Measurements from ENCODE around the gene NDOR1.
A peak's percentile ranks its signal among the peaks of the same experiment; 100 is the strongest.
"Not testable (repeated sequence)": the region's sequence is repeated elsewhere in the genome, so short reads cannot be mapped to it uniquely, and the experiment has no call there.

NDOR1 gene

DNA sequence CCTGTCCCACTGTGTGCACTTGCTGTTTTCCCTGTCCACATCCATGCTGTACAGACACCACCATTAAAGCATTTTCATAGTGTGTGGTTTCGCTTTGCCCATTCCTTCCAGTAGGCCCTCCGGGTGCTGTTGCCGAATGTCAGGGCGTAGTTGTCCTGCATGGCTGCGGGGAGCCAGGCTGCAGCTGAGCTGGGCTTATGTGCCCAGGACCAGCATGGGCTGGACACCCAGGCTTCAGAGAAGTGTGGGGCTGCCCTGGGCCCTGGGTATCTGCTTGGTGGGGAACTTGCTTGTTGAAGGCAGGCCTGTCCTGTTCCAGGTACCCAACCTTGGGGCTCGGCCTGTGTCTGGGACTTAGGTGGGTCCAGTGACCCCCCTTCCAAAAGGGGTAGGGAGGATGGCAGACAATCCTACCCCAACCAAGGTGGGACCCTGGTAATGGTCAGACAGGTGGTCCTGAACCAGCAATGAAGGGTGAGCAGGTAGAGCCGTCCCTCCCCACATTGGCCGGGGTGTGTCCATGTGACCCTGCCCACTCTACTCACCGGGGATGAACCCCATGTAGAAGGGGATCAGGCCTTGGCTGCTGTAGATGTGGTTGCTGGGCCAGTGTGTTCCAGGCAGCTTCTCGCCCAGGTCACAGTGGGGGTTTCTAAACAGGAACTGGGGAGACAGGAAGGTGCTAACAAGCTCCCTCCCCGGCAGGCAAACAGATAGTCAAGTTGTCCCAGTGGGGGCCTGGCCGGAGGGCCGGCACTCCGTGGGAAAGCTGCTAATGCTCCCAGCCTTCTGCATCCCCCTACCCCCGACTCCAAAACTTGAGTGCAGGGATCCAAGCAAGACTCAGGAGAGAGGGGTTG, 38.4 kb downstream of the NDOR1 start:
- no peak for DNase-seq (ENCODE audit: low spot score)

DNA sequence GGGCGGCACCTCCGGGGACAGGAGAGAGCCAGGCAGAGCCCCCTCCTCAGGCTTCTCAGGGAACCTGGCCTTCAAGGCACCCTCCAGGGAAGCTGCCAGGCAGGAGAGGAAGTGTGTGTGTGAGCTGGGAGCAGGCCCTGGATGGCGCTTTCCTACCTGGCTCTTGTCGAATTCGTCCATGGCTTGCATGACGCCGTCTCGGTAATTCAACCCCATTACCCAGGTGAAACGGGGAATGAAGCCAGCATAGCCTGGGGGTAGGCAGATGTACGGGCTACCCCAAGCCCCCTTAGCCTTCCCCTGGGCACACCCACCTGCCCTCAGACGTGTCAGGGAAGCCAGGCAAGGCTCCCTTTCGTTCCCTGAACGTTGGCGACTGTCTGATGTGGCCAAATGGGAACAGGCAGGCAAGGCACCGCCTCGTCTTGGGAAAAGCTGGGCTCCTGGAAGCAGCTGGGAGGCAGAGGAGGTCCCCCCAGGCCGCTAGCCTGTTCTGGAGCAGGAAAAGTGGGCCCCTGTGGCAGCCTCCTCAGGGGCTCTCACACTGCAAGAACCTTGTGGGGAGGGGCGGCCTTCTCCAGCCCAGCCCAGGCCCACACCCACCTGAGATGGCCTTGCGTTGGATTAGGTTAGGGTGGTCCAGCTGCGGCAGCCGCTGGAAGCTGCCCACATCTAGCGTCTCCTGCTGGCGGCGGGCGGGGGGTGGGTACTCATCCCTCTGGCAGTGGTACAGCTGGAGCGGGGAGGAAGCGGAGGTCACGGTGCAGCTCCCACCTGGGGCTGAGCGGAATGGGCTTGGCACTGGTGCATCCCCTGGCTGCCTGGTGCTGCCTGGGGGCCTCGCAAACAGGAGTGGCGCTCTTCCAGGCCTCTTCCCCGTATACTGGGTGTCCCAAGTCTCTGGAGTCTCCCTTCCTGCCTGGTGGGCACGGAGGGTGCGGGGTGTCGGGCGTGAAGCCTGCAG, 39.3 kb downstream of the NDOR1 start:
- DNase-seq (ENCODE audit: low spot score): no peak

DNA sequence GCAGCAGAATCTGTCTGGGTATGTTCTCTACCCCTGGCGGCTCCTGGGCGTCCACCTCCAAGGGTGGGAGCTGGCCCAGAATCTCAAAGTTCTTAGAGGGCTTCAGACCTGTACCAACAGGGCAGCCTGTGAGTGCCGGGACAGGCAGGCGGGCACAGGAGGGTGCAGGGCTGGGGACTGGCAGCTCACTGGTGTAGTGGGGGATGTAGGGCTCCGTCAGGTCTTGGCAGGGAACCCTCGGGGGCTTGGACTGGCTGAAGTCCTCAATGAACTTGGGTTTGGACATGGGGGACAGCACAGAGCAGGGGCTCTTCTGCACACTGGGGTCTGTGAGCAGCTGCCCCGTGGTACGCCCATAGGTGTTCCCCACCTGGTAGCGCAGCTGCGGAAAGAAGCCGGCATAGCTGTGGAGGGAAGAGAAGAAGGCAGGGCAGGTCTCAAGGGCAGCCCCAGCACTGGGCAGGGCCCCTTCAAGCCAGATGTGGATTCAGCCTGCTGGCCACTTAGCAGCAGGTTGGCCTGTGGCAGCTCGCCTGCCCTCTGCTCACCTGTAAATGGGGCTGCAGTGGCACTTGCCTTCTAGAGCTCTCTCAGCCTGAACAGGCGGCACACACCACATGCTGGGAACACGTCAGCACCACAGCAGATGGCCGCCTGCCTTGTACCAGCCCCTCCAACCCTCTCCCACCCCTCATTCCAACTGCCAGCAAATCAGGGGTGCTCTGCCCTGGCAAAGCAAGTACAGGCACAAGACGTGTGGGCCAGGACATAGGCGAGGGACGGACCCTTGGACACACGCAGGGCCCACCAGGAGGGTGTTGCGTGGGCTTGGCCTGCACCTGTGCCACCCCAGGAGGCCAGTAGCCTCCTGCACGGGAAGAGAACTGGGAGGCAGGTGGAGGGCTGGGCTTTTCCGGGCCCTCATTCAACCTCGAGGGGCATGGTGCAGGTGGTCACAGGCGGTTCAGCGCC, 40.2 kb downstream of the NDOR1 start:
- DNase-seq (ENCODE audit: low spot score): no peak

DNA sequence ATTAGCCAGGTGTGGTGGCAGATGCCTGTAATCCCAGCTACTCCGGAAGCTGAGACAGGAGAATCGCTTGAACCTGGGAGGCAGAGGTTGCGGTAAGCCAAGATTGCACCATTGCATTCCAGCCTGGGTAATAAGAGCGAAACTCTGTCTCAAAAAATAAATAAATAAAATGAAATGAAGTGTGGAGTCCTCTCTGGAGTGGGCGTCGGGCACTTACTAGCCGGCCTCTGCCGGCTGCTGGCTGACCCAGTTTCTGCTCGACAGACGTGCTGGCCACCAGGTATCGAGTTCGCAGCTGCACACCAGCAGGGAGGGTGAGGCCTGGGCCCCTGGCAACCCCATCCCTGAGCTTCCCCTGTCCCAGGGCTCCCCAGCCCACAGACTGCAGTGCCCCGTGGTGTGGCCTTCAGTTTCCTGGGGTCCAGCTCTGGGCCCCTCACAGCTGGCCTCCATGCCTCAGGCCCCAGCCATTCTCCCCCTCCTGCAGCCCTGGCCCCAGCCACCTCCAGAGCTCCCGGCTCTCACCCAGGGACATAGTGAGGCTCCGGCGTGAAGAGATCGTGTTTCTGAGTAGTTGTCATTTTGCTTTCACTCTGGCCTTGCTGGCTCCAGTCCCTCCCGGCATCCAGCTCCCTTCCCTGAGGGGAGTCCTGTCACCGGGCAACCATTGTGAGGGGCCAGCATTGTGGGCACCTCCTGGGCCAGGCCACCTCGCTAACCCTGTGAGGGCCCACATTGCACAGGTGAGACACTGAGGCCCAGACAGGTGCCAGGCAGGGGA, 41.8 kb downstream of the NDOR1 start:
- no peak for DNase-seq (ENCODE audit: low spot score)

DNA sequence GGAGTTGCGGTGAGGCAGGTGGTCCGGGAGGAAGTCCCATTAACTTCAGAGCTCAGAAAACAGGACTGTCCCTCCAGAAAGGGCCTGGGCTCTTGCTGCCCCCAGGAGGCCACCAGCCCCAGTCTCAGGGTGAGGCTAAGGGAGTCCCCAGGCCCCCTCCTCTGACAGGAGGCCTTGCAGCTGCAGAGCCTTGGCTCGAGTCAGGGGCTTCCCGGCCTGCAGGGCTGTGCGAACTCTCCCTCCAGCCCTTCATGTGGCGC, 42.3 kb downstream of the NDOR1 start:
- no peak for DNase-seq (ENCODE audit: low spot score)

DNA sequence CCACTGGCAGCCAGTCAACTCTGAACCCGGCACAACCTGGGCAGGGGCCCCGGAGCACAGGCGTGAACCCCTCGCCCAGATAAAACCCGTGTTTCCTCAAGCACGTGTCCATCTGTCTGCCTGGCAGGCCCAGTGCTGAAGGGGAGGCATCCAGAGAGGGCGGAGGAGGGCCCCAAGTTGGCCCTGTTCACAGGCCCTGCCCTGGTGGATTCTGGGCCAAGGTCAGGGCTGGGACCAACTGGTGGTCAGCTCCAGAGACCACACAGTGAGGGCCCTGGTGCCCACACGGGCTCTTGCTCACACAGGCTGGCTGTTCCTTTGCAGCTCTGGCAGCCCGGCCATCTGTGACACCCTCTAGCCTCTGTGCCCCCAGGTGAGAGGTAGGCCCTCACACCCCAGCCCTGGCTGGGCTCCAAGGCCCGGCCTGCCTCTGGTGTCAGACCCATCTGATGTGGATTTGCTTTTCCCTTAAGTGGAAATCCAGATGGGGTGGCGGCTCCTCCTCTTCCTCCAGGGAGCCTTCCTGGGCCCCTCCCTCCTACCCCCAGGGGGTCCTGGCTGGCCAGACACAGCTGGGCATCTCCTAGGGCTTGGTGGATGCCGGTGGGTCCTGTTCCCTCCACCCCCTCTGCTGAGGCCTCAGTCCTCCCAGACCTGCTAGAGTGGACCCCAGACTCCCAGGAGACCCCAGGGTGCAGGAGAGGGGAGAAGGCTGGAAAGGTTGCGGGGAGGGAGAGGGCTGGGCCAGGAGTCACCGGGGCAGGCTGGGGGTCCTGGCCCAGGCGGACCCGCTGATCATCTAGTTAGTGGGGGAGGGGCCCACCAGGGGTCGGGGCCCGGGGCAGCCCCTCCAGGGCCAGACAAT, 45.1 kb downstream of the NDOR1 start:
- DNase-seq (ENCODE audit: low spot score): no peak

DNA sequence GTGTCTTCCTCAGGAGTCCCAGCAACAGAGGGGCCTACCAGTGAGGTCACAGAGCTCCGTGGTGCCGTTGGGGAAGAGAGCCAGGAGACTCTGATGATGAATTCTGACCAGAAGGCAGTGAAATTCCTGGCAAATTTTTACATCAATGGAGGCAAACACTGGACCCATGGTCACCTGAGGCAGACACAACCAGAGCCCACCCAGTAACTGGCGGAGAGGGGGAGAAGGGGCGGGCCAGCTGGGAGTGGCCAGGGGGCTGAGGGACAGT, 45.6 kb downstream of the NDOR1 start, which contains the start of gene STPG3:
Gene STPG3, plus strand, starts transcription at position 93 of the 268 bp plus-strand sequence. Its CDS starts 1 bp downstream, at position 94.
- no peak for DNase-seq (ENCODE audit: low spot score)

DNA sequence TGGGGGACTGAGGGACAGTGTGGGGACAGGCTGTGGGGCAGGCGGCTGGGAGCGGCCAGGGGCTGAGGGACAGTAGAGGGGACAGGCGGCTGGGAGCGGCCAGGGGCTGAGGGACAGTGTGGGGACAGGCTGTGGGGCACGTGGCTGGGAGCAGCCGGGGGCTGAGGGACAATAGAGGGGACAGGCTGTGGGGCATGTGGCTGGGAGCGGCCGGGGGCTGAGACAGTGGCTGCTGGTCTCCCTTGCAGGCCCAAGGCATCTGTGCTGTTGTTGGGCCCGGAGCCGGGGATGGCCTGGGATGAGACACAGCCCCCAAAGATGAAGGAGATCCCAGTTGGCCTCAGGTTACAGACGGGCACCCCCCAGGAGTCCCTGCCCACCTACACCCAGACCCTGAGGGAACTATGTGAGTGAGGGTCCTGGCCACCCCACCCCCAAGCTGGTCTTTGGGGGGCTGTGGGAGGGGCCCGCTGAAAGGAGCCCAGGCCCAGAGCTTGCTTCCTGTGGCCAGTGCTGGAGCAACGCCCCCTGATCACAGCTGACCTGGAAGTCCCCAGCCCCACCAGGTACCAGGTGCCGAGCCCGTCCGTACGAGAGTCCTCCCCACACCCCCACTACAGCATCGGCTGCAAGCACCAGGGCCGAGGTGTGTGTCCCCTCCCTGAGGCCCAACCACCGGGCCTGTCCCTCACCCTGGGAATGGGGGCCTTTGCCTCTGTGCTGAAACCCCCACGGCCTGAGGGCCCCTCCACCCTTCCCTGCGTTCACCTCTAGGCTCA, 46.2 kb downstream of the NDOR1 start:
- no peak for DNase-seq (ENCODE audit: low spot score)

DNA sequence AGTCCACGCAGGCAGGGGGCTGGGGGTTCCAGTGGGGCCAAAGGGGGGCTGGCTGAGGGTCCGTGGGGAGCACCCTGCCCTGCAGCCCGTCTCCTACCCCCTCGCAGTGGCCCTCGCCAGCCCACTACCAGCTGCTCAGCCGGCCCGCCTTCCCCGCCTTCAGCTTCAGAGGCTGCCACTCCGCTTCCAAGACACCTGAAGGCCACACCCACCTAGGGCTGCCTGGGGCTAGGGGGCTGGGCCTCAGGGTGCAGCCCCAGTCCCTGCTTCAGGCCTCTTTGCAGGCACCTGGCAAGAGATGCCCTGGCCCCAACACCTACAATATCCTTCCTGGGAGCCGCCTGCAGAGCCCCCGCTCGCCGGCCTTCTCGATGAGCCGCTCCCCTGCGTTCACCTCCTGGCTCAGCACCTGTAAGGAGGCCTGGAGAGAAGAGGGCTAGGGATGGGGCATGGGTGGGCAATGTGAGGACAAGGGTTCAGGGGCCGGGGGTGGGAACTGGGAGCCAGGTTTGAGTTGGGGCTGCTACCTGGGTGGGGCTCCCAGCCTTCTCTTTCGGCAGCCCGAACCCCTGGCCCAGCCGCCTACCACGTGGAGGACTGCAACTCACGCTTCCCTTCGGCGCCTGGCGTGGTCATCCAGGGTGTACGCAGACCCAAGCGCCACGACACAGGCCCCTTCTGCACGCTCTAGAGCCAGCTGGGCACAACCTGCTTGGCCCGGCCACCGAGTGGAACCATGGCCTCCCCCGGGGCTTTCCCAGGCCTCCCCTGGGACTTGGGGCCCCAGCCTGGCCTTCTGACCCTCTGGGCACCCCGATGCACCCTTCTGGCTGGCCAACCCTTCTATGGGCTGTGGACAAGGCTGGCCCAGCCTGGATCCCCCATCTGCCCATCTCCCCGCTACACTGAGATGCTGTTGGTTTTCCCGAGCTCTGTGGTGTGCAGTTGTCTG, 47.3 kb downstream of the NDOR1 start:
- DNase-seq (ENCODE audit: low spot score): no peak

DNA sequence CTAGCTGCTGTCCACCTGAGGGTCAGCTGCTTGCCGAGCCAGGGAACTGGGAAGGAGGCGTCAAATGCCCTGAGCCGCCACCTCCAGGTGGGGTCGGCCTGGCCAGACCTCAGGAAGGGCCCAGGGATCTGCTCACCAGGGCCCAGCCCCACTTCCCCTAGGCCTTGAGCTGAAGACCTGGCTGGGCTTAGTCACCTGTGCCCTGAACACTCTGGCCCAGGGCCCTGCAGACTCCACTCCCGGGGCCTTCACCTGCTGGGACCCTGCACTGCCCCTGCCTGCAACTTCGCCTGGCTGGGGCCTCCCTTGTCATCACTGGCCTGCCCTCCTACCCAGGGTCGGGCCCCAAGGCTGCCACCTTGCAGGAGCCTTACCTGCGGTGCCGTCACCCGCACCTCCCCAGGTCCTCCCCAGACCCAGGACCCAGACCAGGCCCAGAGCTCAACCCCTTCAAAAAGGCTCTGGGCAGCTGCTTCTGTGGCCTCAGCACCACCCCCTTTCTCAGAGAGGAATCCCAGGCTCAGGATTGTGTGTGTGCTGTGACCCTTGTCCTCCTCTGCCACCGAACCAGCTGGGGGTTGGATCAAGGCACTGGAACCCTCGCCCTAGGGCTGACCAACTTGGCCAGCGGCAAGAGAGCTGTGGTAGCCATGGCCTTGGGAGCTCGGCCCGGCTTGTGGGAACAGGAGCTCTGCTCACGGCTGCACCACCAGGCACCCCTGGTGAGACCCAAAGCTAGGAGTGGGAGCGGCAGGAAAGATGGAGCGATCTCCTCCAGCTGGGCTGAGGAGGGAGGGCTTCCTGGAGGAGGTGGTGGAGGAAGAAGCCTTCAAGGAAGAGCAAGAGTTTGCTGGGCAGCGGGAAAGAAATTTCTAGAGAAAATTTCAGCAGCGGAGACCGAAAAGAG, 48.5 kb downstream of the NDOR1 start:
- no peak for DNase-seq (ENCODE audit: low spot score)

DNA sequence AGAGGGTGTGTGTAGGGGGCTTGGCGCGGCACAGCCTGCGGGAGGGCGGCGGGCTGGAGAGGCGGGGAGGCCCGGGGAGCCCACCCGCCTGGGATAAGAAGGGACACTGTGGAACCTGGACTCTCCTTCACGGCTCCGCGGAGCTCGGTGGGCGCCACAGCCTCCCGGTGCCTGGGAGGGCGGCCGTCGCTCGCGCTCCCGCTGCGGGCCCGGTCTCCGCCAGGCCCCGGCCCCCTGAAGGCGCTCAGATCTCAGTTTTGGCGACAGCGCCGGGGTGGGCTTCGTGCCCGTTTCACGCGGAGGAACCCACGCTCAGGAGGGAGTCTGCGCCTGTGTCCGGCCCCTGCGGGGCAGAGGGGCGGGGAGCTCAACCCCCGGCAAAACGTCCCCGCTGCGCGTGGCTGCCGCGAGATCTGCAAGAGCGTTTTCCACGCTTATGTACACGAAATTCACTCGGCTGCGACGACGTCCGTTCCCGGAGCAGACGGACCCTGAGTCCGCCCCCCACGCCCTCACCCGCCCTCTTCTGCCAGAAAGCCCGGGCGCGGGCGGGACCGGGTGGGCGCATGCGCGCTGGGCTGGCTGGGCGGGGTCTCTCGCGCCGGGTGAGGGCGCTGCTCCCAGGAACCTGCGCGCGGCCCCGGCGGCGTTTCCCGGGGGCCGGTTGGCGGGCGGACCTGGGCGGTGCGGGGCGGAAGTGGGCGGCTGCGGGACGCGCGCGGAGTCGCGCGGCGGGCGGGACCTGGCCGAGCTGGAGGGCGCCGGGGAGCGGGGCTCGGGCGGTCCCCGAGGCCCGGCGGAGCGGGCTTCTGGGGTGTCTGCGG, 49.3 kb downstream of the NDOR1 start, which contains the start of gene NELFB:
Gene NELFB, plus strand, starts transcription at position 704 of the 824 bp plus-strand sequence.
- DNase-seq (ENCODE audit: low spot score): peak; percentile 95

DNA sequence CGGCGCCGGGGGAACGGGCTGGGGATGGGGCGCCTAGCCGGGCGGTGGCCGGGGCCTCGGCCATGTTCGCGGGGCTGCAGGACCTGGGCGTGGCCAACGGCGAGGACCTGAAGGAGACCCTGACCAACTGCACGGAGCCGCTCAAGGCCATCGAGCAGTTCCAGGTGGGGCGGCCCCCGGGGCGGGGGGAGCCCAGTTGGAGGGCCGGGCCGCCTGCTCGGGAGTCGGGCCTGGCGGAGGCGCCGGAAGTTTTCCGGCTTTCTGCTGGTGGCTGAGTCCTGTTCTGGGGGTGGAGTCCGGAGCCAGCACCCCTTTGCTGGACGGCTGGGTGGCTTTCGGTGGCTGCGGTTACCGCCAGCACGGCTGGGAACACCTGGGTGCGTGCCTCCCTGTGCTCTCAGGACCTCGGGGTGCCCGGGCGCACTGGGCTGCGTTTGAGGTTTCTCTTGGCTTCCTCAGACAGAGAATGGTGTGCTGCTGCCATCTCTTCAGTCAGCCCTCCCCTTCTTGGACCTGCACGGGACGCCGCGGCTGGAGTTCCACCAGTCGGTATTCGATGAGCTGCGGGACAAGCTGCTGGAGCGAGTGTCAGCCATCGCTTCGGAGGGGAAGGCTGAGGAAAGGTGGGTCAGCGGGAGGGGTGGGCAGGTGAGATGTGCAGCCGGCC, 50.1 kb downstream of the NDOR1 start:
- peak; percentile 37 for DNase-seq (ENCODE audit: low spot score)

DNA sequence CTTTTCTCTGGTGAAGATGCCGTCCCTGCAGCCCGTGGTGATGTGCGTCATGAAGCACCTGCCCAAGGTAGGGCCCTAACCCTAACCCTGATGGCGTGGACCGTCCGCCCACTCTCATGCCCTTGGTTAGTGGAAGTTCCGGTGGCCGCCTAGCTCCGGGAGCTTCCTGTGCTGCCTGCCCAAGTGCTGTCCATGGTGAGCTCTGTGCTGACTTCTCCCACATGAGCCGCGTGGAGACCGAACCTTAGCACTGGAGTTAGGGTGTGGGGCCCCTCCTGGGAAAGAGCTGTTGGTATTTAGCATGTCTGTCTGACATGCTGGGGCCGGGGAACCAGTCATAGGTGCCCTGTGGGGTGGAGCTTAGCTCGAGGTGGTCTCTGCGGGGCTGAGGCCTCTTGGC, 50.9 kb downstream of the NDOR1 start:
- no peak for DNase-seq (ENCODE audit: low spot score)

DNA sequence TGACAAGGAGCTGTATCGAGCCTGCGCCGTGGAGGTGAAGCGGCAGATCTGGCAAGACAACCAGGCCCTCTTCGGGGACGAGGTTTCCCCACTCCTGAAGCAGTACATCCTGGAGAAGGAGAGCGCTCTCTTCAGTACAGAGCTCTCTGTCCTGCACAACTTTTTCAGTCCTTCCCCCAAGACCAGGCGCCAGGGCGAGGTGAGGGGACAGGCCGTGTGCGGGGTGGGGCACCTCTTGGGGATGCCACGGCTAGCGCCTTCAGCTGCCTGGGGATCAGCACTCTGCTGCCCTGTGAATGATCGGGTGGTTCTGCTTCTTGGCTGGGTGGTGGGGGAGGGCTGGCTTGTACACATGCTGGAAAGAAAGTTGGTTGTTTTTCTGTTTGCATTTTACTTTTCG, 51.4 kb downstream of the NDOR1 start:
- DNase-seq (ENCODE audit: low spot score): no peak

DNA sequence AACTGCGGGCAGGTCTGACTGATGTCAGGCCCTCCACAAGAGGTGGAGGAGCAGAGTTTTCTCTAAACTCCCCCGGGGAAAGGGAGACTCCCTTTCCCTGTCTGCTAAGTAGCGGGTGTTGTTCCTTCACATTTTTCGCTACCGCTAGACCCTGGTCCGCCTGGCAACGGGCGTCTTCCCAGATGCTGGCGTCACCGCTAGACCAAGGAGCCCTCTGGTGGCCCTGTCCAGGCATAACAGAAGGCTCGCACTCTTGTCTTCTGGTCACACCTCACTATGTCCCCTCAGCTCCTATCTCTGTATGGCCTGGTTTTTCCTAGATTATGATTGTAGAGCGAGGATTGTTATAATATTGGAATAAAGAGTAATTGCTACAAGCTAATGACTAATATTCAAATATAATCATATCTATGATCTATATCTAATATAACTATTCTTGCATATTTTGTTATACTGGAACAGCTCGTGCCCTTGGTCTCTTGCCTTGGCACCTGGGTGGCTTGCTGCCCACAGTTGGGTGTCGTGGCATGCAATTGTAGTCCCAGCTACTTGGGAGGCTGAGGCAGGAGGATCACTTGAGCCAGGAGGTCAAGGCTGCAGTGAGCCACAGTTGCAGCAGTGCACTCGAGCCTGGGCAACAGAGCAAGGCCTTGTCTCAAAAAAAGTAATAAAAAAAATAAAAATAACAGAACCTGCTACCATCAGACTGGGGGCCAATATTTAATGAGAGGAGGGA, 56.8 kb downstream of the NDOR1 start:
- not testable (repeated sequence) for DNase-seq (ENCODE audit: low spot score)

Data from activated CD4-positive, alpha-beta T cell treated with anti-CD3 and anti-CD28 coated beads, Interleukin-2, Interleukin-4, amounts not matched to agents 100 ng/mL and 50 ng/mL, durations not matched to agents 16 hours and 8 hours (primary cell).